GM18502 (cell line): ENCODE measurements around the gene PRKACA.
A peak's percentile ranks its signal among the peaks of the same experiment; 100 is the strongest.

ENCODE experiments used
- ATAC-seq: cut with Tn5 transposase; IDR thresholded peaks from one replicate; pipeline ENCODE4 v1.9.1; 2021; ENCODE audit warnings: mild to moderate bottlenecking; ENCODE audit not compliant: unreplicated experiment, poor library complexity

PRKACA gene

DNA sequence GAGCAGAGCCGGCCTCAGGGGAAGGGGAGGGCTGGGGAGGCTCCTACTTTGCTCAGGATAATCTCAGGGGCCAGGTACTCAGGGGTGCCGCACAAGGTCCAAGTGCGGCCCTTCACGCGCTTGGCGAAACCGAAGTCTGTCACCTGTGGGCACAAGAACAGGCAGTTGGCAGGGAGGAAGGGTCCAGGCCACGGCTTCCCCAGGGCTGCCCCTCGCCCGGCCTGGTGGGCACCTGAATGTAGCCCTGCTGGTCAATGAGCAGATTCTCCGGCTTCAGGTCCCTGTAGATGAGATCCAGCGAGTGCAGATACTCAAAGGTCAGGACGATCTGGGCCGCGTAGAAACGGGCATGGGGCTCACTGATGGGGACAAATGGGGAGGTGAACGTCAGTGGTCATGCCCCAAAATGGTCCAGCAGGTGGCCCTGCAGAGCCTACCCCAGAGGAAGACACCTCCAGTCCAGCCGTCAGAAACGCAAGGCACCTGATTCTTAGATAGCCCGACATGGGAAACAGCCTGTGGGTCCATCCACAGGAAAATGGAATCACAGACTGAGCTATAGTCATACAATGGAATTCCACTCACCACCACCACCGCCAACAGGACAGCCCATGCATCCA is 19.9 kb downstream of the PRKACA start:
- no peak for ATAC-seq

DNA sequence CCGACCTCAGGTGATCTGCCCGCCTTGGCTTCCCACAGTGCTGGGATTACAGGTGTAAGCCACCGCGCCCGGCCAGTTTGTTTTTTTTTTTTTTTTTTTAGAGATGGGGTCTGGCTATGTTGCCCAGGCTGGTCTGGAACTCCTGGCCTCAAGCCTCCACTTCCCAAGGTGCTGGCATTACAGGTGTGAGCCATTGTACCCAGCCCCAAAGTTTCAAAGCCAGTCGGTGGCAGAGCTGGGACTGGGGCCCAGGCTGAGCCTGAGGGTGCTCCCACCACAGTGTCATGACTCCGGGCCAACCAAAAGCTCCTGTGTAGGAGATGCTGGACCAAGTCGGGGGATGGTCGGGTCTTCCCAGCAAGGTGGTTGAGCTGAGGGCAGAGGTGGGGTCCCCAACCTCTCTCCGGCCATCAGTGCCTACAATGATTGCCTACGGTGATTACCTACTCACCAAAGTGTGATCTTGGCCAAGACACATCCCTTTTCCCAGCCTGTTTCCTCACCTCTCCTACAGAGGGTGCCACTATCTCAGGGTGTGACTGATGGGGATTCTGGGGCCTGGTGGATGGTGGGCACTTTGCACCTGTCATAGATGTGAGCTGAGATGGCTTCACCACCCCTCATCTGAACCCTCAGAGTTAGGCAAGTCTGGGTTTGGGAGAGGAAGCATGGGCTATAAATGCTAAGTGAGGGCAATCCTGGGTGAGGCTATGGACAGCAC is 21.1 kb downstream of the PRKACA start:
- ATAC-seq: no peak

GRCh38 chr19:14094854-14095253 is 22.7 kb downstream of the PRKACA start:
- ATAC-seq: no peak

- ATAC-seq: no peak
Measured at GRCh38 chr19:14093117-14093823, 24.3 kb downstream of the PRKACA start.

DNA sequence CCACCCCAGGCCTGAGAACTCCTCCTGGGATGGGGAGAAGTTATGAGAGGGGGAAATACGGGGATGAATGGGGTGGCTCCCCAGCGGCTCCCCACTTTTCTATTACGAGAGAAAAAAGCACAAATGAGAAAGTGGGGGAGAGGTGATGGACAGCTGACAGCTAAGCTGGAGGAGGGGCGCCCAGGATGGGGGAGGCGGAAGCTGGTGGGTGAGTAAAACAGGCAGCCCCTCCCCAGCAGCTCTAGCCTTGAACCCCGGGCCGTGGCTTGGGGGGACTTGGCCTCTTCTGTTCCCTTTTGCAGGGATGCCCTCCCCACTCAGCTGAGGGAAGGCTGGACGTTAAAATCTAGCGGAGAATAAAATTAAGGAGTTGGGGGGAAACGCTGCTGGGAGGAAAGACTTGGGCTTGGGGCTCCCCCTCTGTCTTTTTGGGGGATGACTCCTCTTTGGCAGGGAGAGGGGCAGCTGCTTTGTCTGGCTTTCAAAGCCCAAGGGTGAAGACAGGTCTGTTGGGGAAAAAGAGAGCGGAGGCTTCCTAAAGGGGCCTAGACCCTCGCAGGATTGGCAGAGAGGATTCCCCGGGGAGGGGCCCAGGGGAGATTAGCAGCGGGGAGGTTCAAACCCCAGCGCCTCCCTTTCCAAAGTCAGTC is 25.6 kb downstream of the PRKACA start:
- ATAC-seq: peak; percentile 15

GRCh38 chr19:14091081-14091812 is 26.3 kb downstream of the PRKACA start:
- ATAC-seq: peak; percentile 59

GRCh38 chr19:14090509-14091080 is 27.0 kb downstream of the PRKACA start, which contains the start of gene SAMD1:
TSS of gene SAMD1 (minus strand) at chr19:14090751.
- ATAC-seq: peak; percentile 35

DNA sequence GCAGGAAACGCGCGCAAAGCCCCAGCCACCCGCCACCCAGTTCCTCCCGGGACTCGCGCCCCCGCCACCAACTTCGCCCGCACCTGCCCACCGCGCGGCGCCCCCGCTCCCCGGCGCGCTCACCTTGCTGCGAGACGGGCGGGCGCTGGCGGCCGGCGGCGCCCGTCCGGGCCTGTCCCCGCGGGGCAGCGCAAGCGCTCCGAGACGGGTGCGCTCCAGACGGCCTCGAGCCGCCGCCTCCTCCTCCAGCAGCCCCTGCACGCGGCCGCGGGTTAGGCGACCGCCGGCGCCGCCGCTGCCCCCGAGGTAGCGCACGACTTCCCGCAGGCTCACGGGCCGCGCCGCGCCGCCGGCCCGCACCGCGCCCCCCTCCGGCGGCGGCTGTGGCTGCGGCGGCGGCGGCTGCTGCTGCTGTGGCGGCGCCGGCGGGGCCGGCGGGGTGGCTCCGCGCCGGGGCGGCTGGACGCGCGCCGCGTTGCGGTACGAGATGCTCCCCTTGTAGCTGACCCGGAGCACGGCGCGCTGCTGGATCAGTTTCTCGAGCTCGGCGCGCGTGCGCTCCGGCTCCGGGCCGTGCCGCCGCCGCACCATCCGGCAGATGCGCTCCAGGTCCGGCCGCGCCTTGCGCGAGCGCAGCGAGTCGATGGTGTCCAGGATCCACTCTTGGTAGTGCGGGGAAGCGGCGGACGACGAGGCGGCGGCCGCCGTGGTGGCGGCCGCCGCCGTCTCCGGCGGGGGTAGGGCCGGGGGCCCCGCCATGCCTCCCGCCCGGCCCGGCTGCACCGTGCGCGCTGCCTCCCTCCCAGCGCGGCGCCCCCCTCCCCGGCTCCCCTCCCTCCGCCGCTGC is 27.7 kb downstream of the PRKACA start:
- no peak for ATAC-seq

- ATAC-seq: no peak
Measured at GRCh38 chr19:14089412-14089661, 28.2 kb downstream of the PRKACA start.

DNA sequence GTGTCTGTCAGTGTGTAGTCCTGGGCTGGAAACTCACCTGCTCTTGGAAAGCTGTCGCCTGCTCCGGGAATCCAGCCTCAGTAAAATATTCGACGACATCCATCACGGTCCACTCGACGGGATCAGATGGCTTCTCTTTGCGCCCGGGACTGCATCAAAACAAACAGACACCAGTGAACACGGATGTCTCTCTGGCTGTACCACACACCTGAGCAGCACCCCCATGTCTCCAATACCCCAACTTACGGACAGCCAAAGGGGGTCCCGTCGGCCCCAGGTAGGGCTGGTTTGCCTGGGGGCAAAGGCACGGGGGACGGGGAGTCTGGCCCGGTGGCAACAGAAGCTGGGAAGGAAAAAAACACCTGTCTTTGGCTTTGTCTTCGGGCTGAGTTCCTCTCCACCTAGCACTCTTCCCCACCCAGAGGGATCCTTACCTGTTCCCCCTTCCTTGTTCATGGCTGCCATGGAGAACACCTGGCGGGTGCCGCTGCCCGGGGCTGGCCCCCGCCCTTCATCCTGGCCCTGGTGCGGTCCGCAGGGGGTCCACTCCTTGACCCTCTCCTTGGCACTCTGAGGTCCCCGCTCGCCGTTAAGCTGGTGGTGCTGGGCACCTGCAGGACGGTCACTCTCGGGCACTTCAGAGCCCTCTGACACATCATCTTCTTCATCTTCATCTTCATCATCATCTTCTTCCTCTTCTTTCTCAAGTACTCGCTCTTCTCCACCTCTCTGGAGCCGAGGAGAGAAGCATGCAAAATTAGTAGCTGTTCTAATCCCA is 28.7 kb downstream of the PRKACA start:
- no peak for ATAC-seq

GRCh38 chr19:14086098-14086497 is 31.5 kb downstream of the PRKACA start:
- ATAC-seq: no peak

DNA sequence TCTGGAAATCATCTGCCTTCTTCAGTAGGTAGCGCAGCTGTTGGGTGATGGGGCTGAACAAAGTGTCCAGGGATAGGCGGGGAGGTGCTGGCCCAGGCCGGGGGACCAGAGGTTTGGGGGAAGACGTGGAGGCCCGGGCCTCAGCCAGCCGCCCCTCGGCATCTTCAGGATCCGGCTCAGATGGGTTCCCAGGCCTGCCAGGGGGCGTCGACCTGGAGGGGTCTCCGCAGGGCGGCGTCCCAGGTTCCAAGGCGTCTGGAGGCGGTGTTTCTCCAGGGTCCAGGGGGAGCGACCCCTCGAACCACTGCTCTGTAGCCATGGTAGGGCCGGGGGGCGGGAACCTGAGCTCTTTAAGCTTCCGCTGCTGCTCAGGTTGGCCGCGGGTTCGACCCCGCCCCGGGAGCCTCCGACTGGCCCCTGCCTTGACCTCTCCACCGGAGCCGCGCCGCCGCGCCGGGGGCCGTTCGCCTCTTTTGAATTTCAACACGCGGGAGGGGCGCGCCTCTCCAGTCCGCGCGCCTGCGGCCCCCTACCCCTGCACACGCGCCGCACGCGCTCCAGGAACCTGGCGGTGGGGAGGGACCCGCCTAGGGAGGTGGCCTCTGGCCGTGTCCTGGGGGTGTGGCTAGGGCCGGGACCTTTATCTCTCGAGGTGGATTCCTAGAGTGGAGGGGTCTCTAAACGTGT is 32.1 kb downstream of the PRKACA start, which contains the start of gene C19orf67:
Gene C19orf67, minus strand, starts transcription at position 475 of the 687 bp plus-strand sequence. Its CDS starts 156 bp downstream, at position 319.
- no peak for ATAC-seq

GRCh38 chr19:14082675-14082960 is 34.9 kb downstream of the PRKACA start:
- ATAC-seq: no peak

- ATAC-seq: peak; percentile 5
Measured at GRCh38 chr19:14081797-14082674, 35.5 kb downstream of the PRKACA start.

- ATAC-seq: peak; percentile 80
Measured at GRCh38 chr19:14080887-14081796, 36.4 kb downstream of the PRKACA start.

DNA sequence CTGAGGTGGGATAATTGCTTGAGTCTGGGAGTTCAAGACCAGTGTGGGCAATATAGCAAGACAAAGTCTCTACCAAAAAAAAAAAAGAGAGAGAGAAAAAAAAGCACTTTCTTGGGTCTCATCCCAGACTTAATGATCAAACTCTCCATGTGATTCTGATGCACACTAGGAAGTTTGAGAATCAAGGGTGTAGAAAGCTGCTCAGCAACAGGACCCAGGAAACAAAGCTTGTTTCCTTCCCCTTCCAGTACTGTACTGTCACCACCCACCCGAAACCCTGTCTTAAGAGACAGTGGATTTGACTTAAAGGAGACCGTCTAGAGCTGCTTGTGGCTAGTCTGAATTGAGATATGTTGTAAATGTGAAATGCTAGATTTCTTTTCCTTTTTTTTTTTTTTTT is 39.2 kb downstream of the PRKACA start:
- ATAC-seq: no peak
